ENCODE results near the gene KLK2.
"Not testable (repeated sequence)": the region's sequence is repeated elsewhere in the genome, so short reads cannot be mapped to it uniquely, and the experiment has no call there.

Gene KLK2

DNA sequence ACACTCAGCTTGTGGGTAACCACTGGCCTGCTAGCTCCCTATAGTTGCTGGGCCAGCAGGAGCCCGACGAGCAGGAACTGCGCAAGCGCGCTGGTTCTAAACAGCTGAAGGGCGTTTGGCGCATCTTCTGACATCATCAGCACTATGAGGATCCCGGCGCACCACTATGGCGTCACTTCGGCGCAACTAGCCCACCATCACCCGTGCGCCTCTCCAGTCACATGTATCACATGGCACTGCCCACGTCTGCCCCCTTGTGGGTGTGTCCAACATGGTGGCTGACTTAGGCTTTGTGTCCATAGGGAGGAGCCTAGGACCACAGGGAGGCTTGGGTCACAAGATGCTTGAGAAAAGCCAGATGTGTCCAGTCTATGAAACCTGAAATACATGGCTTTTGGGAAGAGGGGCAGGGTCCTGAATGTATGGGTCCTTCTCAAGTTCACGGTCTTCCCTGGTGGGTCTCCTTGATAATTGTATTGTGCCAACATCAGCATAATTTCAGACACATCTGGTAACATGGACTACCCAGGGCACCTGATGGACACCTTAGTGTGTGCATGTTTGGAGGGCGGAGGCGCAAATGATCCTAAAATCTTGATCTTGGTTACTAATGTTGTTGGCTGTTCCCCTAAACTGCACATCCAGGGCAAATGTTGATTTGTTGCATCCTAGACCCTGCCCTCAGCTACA lies 20.0 kb downstream of the KLK2 start:
- no peak overlapping the region for H3K4me3 ChIP-seq (ENCODE audit: low read depth, low read length)
- TF ChIP-seq, protein P1, sequence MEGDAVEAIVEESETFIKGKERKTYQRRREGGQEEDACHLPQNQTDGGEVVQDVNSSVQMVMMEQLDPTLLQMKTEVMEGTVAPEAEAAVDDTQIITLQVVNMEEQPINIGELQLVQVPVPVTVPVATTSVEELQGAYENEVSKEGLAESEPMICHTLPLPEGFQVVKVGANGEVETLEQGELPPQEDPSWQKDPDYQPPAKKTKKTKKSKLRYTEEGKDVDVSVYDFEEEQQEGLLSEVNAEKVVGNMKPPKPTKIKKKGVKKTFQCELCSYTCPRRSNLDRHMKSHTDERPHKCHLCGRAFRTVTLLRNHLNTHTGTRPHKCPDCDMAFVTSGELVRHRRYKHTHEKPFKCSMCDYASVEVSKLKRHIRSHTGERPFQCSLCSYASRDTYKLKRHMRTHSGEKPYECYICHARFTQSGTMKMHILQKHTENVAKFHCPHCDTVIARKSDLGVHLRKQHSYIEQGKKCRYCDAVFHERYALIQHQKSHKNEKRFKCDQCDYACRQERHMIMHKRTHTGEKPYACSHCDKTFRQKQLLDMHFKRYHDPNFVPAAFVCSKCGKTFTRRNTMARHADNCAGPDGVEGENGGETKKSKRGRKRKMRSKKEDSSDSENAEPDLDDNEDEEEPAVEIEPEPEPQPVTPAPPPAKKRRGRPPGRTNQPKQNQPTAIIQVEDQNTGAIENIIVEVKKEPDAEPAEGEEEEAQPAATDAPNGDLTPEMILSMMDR (IDR thresholded peaks at IDR 0.05; ENCODE audit: borderline replicate concordance, insufficient read depth, low read depth, low read length) = no peak; the same call in 1 of the 2 replicates

DNA sequence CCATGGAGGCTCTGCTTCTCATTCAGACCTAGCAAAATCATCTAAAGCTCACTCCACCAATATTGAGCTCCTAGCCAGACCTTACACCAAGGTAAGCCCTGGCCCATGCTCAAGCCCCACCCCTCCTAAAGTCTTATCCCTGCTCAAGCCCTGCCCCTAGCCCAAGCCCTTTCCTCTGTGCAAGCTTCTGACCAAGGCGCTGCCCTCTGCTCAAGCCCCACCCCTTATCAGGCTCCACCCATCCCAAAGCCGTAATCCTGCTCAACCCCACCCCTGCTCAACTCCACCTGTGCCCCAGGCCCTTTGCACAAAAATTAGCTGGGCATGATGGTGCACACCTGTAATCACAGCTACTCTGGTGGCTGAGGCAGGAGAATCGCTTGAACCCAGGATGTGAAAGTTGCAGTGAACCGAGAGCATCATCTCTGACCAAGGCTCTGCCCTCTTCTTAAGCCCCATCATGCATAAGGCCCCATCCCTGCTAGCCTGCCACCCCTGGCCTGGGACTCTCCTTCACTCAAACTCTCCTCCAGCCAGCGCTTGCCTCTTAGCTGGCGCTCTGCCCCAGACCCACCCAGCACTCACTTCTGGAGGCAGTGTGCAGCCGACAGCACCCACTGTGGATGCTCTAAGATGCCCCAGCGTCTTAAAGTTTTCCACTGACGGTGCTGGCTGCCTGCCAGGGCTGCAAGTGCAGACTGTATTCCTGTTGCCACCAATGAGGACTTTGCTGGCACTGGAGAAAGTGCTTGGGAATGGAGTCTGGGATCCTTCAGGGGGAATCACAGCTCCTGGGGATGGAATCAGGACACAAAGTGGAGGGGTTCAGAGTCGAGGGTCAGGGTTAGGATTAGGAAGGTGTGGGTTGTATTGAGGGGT lies 21.5 kb downstream of the KLK2 start:
- no peak overlapping the region for H3K4me3 ChIP-seq (ENCODE audit: low read depth, low read length)
- TF ChIP-seq, protein P1 (IDR thresholded peaks at IDR 0.05; ENCODE audit: borderline replicate concordance, insufficient read depth, low read depth, low read length) = no peak

DNA sequence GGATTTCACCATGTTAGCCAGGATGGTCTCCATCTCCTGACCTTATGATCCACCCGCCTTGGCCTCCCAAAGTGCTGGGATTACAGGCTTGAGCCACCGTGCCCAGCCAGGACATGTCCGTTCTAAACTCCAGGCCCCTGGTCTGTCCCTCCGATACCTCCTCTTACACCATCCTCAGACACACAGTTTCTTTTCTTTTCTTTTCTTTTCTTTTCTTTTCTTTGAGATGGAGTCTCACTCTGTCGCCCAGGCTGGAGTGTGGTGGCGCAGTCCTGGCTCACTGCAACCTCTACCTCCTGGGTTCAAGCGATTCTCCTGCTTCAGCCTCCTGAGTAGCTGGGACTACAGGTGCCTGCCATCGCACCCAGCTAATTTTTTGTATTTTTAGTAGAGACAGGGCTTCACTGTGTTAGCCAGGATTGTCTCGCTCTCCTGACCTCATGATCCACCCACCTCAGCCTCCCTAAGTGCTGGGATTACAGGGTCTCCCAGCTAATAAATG lies 22.9 kb downstream of the KLK2 start:
- not testable (repeated sequence) for H3K4me3 ChIP-seq (ENCODE audit: low read depth, low read length)

- no peak overlapping the region for H3K4me3 ChIP-seq (ENCODE audit: low read depth, low read length)
- TF ChIP-seq, protein P1 (IDR thresholded peaks at IDR 0.05; ENCODE audit: borderline replicate concordance, insufficient read depth, low read depth, low read length) = no peak
Observed at GRCh38 chr19:50896591-50897190, 23.5 kb downstream of the KLK2 start.

GRCh38 chr19:50897191-50897607 lies 24.0 kb downstream of the KLK2 start:
- TF ChIP-seq, protein P1 (IDR thresholded peaks at IDR 0.05; ENCODE audit: borderline replicate concordance, insufficient read depth, low read depth, low read length) = no peak
- no peak overlapping the region for H3K4me3 ChIP-seq (ENCODE audit: low read depth, low read length)

GRCh38 chr19:50897612-50898011 lies 24.4 kb downstream of the KLK2 start:
- H3K4me3 ChIP-seq (ENCODE audit: low read depth, low read length) = no peak overlapping the region

GRCh38 chr19:50898018-50898417 lies 24.8 kb downstream of the KLK2 start:
- TF ChIP-seq, protein P1 (IDR thresholded peaks at IDR 0.05; ENCODE audit: borderline replicate concordance, insufficient read depth, low read depth, low read length) = no peak
- H3K4me3 ChIP-seq (ENCODE audit: low read depth, low read length) = no peak overlapping the region

More at GRCh38 chr19:50897612-50898011, 24.4 kb downstream of the KLK2 start:
- TF ChIP-seq, protein P1 (IDR thresholded peaks at IDR 0.05; ENCODE audit: borderline replicate concordance, insufficient read depth, low read depth, low read length) = no peak

Data from GM12875 (cell line).